ENCODE measurements around the gene GPC3.

Gene GPC3

GRCh38 chrX:133965321-133965720, 20.1 kb downstream of the GPC3 start:
- no peak for DNase-seq

- DNase-seq, result no peak
Measured at GRCh38 chrX:133961046-133961445, 24.3 kb downstream of the GPC3 start.

GRCh38 chrX:133959972-133960371, 25.4 kb downstream of the GPC3 start:
- DNase-seq, result no peak

DNA sequence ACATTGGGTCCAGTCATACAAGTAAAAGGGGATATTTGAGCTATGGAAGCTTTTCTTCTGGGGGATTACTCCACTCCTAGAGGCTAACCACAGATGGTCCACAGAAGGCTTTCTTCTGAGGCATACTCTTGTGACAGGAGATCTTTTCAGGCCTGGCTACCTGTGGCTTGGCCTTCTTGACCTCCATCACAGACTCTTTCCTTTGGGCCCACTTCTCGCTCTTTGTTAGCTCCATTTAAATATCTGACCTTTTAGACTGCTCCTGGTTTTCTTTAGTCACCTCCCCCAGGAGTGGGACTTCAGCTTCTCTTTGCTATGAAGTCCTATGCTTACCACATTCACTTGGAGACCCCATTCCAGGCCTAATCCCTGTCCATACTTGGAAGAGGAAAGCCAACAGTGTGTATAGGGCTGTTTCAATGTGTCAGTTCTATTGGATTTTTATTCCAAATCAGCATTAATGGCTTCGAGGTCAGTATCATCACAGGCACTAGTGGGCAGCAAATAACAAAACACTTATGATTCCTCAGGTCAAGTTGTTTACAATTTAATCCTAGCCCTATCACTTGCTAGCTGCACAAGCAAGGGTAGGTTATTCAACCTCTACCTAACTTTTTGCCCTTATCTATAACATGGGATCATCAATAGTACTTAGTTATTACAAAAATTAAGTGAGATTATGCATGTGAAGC, 26.3 kb downstream of the GPC3 start:
- DNase-seq, result no peak

- no peak for DNase-seq
Measured at GRCh38 chrX:133956570-133957340, 28.6 kb downstream of the GPC3 start.

DNA sequence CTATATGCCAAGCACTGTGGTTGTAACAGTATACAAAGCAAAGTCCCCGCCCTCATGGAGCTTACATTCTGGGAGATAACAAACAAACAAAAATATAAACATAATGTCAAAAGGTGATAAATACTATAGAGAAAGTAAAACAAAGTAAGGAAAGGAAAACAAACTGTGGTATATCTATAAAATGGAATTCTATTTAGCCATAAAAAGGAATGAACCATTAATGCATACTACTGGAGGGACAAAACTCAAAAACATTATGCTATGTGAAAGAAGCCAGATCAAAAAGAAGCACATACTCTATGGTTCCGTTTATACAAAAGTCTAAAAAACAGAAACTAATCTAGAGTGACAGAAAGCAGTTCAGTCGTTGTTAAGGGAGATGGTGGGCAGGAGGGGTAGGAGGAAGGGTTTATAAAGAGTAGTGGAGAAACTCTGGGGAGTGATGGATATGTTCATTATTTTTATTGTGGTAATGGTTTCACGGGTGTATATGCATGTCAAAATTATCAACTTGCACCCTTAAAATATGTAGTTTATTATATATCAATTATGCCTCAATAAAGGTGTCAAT, 31.5 kb downstream of the GPC3 start:
- no peak for DNase-seq

- no peak for DNase-seq
Measured at GRCh38 chrX:133953078-133953477, 32.3 kb downstream of the GPC3 start.

DNA sequence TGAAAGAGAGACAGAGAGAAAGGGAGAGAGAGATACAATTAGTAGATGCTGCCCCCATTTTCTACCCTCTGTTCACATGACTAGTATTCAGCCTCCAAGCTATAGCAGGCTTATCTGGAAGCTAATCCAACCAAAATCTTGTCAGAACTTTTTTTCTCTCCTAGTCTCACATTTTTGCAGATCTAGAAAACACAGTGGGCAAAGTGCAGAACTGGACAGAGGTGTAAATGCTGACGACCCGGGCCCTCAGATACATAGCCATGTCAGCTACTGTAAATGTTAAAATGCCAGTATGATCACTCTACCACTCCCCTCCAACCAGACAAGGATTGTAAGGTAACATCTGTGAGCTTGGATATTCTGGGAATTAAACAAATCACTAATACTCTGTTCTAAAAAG, 34.3 kb downstream of the GPC3 start:
- DNase-seq, result no peak

DNA sequence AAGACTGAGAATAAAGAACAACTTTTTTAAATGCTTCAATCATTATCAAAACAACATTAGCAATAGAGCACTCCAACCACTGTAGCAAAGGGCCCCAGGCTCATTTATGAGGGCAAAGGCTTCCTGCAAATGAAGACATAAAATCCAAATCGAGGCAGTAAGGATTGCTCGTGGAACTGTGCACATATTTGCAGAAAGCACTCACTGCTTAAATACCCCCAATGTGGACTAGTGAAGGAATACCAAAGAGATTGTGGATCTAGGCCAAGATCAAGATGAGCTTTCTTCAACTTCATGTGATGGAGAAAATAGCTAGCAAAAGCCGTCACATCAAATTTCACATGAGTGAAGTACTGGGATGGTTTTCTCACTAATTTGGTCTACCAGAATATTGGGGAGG, 35.2 kb downstream of the GPC3 start:
- no peak for DNase-seq

GRCh38 chrX:133948895-133949294, 36.5 kb downstream of the GPC3 start:
- no peak for DNase-seq

GRCh38 chrX:133947996-133948395, 37.4 kb downstream of the GPC3 start:
- DNase-seq, result no peak

DNA sequence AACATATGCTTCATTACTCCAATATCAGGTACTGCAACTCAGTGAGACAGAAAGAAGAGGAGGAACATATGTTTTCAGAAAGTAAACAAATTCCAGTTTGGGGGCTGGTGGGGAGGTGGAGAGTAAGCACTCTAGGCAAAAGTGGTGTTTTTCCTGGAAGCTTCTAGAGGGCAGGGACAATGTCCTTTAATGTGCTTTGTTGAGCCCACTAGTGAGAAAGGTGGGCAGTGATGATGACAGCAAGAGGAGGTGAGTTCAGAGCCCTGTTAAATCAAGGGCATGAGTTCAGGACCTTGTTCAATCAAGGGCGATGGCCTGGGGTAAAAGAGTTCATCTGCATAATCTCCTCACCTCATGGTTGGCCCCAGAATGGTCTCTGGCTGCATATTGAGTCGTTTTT, 38.4 kb downstream of the GPC3 start:
- DNase-seq, result no peak

DNA sequence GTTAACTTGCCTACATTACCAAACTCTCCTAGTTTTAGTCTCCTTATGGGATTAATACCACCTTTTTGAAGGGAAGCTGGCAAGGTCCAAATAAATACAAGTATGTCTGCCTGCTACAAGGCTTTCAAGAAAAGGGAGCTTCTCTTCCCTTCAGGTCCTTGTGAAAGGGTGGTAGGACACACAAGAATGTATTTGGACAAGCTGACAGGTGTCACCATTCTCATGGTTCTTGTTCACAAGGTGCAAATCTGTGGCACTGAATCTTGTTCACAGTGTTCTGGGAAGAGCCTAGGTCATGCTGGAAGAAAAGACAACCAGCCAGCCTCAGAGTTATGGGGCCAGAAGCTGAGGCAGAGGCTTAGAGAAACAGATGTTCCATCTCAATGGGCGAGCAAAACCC, 41.9 kb downstream of the GPC3 start:
- DNase-seq, result no peak

GRCh38 chrX:133939655-133940302, 45.6 kb downstream of the GPC3 start:
- DNase-seq, result no peak

- DNase-seq, result no peak
Measured at GRCh38 chrX:133938530-133938929, 46.9 kb downstream of the GPC3 start.

DNA sequence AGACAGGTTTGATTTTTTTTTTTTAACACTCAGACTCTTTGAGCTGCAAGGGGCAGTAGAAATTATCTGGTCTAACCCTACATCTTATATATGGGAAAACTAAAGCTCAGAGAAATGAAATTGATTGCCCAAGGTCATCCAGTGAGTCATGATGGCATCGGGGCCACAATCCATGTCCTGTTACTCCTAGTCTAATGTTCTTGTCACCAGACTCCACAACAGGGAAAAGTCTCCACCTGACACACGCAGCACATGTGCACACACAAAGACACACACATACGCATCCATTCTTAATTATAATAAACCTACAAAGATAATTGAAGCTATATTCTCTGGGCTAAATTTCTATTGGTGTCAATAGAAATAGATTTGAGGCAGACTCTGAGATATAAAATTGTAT, 48.4 kb downstream of the GPC3 start:
- DNase-seq, result no peak

- DNase-seq, result no peak
Measured at GRCh38 chrX:133935076-133935475, 50.3 kb downstream of the GPC3 start.

DNA sequence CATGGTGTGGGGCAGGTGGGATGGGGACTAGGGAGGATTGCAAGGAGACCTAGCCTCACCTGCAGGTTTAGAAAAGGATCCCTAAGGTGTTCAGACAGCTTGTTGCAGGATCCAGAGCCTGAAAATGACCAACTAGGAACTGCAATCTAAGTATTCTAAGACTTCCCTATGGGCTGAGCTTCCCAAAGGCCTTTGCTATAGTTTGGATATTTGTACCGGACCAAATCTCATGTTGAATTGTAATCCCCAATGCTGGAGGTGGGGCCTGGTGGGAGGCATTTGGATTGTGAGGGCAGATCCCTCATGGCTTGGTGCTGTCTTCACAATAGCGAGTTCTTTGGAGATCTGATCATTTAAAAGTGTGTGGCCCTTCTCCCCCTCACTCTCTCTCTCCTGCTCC, 52.1 kb downstream of the GPC3 start:
- DNase-seq, result no peak

DNA sequence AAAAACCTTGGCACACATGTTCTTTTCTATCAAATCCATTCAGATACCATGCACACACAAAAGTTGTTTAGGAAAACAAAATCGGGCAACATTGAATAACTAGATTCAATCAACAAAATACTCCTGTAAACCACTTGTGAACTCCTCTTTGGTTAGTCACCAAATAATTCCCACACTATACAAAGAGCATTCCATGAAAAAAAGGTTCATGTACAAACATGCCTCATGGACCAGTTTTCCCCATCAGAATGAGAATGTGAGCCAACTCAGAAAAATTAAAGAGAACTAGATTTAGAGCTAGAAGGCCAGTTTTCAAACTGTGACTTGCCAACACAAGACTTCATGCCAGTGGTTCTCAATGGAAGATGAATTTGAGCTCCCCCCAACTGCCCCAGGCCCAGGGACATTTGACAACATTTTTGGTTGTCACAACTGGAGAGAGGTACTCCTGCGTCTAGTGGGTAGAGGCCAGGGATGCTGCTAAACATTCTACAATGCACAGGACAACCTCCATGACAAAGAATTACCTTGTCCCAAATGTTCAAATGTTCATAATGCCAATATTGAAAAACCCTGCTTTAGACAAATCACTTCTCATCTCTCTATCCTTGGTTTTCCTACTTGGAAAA, 55.4 kb downstream of the GPC3 start:
- DNase-seq, result no peak

DNA sequence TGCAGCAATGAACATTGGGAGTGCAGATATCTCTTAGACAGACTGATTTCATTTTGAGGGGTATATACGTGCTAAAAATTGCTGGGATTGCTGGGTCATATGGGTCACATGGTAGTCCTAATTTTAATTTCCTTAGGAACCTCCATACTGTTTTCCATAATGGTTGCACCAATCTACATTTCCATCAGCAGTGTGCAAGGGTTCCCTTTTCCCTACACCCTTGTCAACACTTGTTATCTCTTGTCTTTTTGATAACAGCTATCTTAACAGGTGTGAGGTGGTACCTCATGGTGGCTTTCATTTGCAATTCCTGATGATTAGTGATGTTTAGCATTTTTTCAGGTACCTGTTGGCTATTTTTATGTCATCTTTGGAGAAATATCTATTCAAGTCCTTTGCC, 57.0 kb downstream of the GPC3 start:
- no peak for DNase-seq

- DNase-seq, result no peak
Measured at GRCh38 chrX:133926809-133927208, 58.6 kb downstream of the GPC3 start.

DNA sequence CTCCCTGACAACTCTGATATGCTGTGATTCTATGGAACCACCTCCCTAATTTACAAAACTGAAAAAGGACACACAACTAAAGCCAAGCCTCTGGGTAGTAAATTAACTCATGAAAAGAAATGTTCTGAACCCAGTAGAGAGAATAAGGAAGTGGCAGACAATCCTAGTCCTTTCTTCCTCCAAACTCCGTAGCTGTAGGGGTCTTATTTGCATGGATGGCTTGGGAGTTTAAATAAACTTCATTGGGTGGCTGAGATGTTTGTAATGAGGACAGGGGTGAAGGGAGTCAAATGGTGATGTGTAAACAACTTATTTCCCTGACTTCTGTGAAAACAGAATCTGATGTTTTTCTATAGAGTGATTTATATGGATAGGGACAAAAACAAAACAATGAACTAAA, 59.3 kb downstream of the GPC3 start:
- no peak for DNase-seq

- no peak for DNase-seq
Measured at GRCh38 chrX:133924548-133924947, 60.8 kb downstream of the GPC3 start.

Measured in NCI-H226 (cell line).